Mesenchymal stem cell (in vitro differentiated cells and primary cell): ENCODE results near the gene LRTM1.
A peak's percentile ranks its signal among the peaks of the same experiment; 100 is the strongest.

ENCODE experiments used
- DNase-seq: peaks from one replicate; pipeline ENCODE4 v3.0.0-alpha.2; 2013
- H2AFZ ChIP-seq: one replicate; pipeline ENCODE4 v1.6.1; 2013; ENCODE audit warnings: low read depth, mild to moderate bottlenecking, control low read depth, inconsistent platforms, low read length, moderate library complexity
- H2AK5ac ChIP-seq: 2 replicates; pipeline ENCODE4 v1.6.1; 2013; ENCODE audit warnings: low read length, moderate library complexity, mild to moderate bottlenecking, inconsistent platforms; ENCODE audit not compliant: severe bottlenecking
- H2BK120ac ChIP-seq: one replicate; pipeline ENCODE4 v1.6.1; 2013; ENCODE audit warnings: low read depth, mild to moderate bottlenecking, inconsistent platforms, low read length, moderate library complexity
- H2BK12ac ChIP-seq, 2 experiments: one replicate each; pipeline ENCODE4 v1.6.1; 2013; ENCODE audit warnings: inconsistent platforms in 2 of 2, low read length in 2 of 2, mild to moderate bottlenecking in 2 of 2, moderate library complexity in 2 of 2, control low read depth in 1 of 2
- H2BK15ac ChIP-seq: one replicate; pipeline ENCODE4 v1.6.1; 2013; ENCODE audit warnings: mild to moderate bottlenecking, low read depth, inconsistent platforms; ENCODE audit not compliant: poor library complexity, severe bottlenecking
- H2BK5ac ChIP-seq: 2 replicates; pipeline ENCODE4 v1.6.1; 2013; ENCODE audit warnings: low read depth, mild to moderate bottlenecking, low read length, control low read depth, inconsistent platforms; ENCODE audit not compliant: poor library complexity, severe bottlenecking
- H3K14ac ChIP-seq, 2 experiments: one replicate each; pipeline ENCODE4 v1.6.1; 2013; ENCODE audit warnings: inconsistent platforms in 2 of 2, low read length in 2 of 2, control low read depth in 1 of 2, mild to moderate bottlenecking in 1 of 2, moderate library complexity in 1 of 2
- H3K18ac ChIP-seq, 2 experiments: one replicate each; pipeline ENCODE4 v1.6.1; 2013; ENCODE audit warnings: inconsistent platforms in 2 of 2, low read length in 2 of 2, control low read depth in 1 of 2, low read depth in 1 of 2, mild to moderate bottlenecking in 1 of 2
- H3K23ac ChIP-seq, 2 experiments: one replicate each; pipeline ENCODE4 v1.6.1; 2013; ENCODE audit warnings: inconsistent platforms in 2 of 2, low read length in 2 of 2, mild to moderate bottlenecking in 2 of 2, moderate library complexity in 2 of 2, control low read depth in 1 of 2
- H3K27ac ChIP-seq: 2 replicates; pipeline ENCODE4 v1.5.1; 2013; ENCODE audit warnings: mild to moderate bottlenecking, moderate library complexity, low read length, control low read depth, inconsistent platforms; ENCODE audit not compliant: poor library complexity, severe bottlenecking
- H3K27me3 ChIP-seq, 2 experiments: 2 replicates each; pipeline versions ENCODE4 v1.6.1 to v1.7.0; 2013; ENCODE audit warnings: low read length in 2 of 2, mild to moderate bottlenecking in 2 of 2, moderate library complexity in 2 of 2, control low read depth in 1 of 2, inconsistent platforms in 1 of 2; ENCODE audit not compliant: control insufficient read depth in 1 of 2, insufficient read depth in 1 of 2
- H3K36me3 ChIP-seq, 2 experiments: 2 replicates each; pipeline versions ENCODE4 v1.6.1 to v1.7.0; 2013; ENCODE audit warnings: low read length in 2 of 2, control low read depth in 1 of 2, inconsistent platforms in 1 of 2, low read depth in 1 of 2, mild to moderate bottlenecking in 1 of 2; ENCODE audit not compliant: insufficient read depth in 2 of 2, control insufficient read depth in 1 of 2
- H3K4ac ChIP-seq, 2 experiments: one replicate each; pipeline ENCODE4 v1.6.1; 2013; ENCODE audit warnings: inconsistent platforms in 2 of 2, low read length in 2 of 2, mild to moderate bottlenecking in 2 of 2, moderate library complexity in 2 of 2, control low read depth in 1 of 2, low read depth in 1 of 2
- H3K4me1 ChIP-seq: 2 replicates; pipeline ENCODE4 v1.6.1; 2013; ENCODE audit warnings: low read depth, low read length, control low read depth; ENCODE audit not compliant: control insufficient read depth, insufficient read depth
- H3K4me2 ChIP-seq: 2 replicates; pipeline ENCODE4 v1.6.1; 2013; ENCODE audit warnings: low read length, mild to moderate bottlenecking, inconsistent platforms; ENCODE audit not compliant: poor library complexity, severe bottlenecking
- H3K4me3 ChIP-seq, 2 experiments: 2 replicates each; pipeline versions ENCODE4 v1.5.1 to v1.7.0; 2013; ENCODE audit warnings: low read length in 2 of 2, mild to moderate bottlenecking in 2 of 2, control low read depth in 1 of 2, low read depth in 1 of 2; ENCODE audit not compliant: insufficient read depth in 1 of 2
- H3K79me1 ChIP-seq: replicated peaks from 2 replicates; pipeline ENCODE4 v1.6.1; 2013; ENCODE audit warnings: mild to moderate bottlenecking, control low read depth, low read length, inconsistent platforms; ENCODE audit not compliant: poor library complexity, severe bottlenecking
- H3K9ac ChIP-seq: 2 replicates; pipeline ENCODE4 v1.7.0; 2013; ENCODE audit warnings: mild to moderate bottlenecking, low read length, moderate library complexity
- H3K9me3 ChIP-seq: 2 replicates; pipeline ENCODE4 v1.7.0; 2013; ENCODE audit warnings: mild to moderate bottlenecking, low read length; ENCODE audit not compliant: control insufficient read depth
- H4K8ac ChIP-seq: one replicate; pipeline ENCODE4 v1.6.1; 2013; ENCODE audit warnings: inconsistent platforms, mild to moderate bottlenecking, low read length, moderate library complexity
- H4K91ac ChIP-seq: one replicate; pipeline ENCODE4 v1.6.1; 2013; ENCODE audit warnings: mild to moderate bottlenecking, low read length, inconsistent platforms
- WGBS: methylation state at CpG from one replicate; pipeline ENCODE4 v1.1.7; 2013; ENCODE audit warnings: mixed read lengths; 5-methylcytosine and 5-hydroxymethylcytosine counted together

LRTM1 gene

GRCh38 chr3:54915976-54916375 is 11.9 kb downstream of the LRTM1 start:
- Histone ChIP-seq H4K91ac (no peak overlapping the region), H3K4ac (no peak overlapping the region), H2BK15ac (no peak overlapping the region), H3K36me3 (no peaks in the 10 kb centered on the region), H3K4me3 (no peak overlapping the region), H3K27me3 (no peaks in the 10 kb centered on the region), H3K9ac (no peak overlapping the region), H3K4me2 (no peak overlapping the region), H3K79me1 (no peaks in the 10 kb centered on the region), H3K23ac (no peak overlapping the region), H2BK12ac (peak overlapping the region in 1 of 2 experiments; percentile 32), H2BK5ac (no peak overlapping the region), H3K4me1 (peaks cover 2% of the 10 kb centered on the region), H3K9me3 (peaks cover 8% of the 10 kb centered on the region), H3K18ac (no peak overlapping the region), H4K8ac (no peak overlapping the region), H2BK120ac (no peak overlapping the region), H3K14ac (no peak overlapping the region), H2AK5ac (no peak overlapping the region), H2AFZ (no peak overlapping the region), H3K27ac (no peak overlapping the region)
- WGBS: 92% methylated on average over 8 of the region's 8 CpGs
- DNase-seq: no peak

- Histone ChIP-seq H3K79me1 (no peaks in the 10 kb centered on the region), H3K18ac (no peak overlapping the region), H3K4me1 (peaks cover 2% of the 10 kb centered on the region)
Measured at GRCh38 chr3:54915181-54915580, 12.7 kb downstream of the LRTM1 start.

GRCh38 chr3:54914180-54914579 is 13.7 kb downstream of the LRTM1 start:
- Histone ChIP-seq H2BK5ac (no peak overlapping the region), H3K23ac (no peak overlapping the region), H3K4me3 (no peak overlapping the region), H2AFZ (no peak overlapping the region), H2BK12ac (no peak overlapping the region), H3K4ac (no peak overlapping the region), H3K27ac (no peak overlapping the region), H2BK120ac (no peak overlapping the region), H3K79me1 (no peaks in the 10 kb centered on the region), H3K14ac (no peak overlapping the region), H4K91ac (no peak overlapping the region), H3K4me2 (no peak overlapping the region), H4K8ac (no peak overlapping the region), H3K36me3 (no peaks in the 10 kb centered on the region), H2BK15ac (no peak overlapping the region), H3K18ac (no peak overlapping the region), H3K27me3 (no peaks in the 10 kb centered on the region), H2AK5ac (no peak overlapping the region), H3K9me3 (peaks cover 8% of the 10 kb centered on the region), H3K4me1 (peaks cover 3% of the 10 kb centered on the region), H3K9ac (no peak overlapping the region)
- no CpG with 5 or more reads among the region's 2 CpGs for WGBS
- DNase-seq: no peak

More at GRCh38 chr3:54915181-54915580, 12.7 kb downstream of the LRTM1 start:
- Histone ChIP-seq H2BK15ac (no peak overlapping the region), H3K4me3 (no peak overlapping the region), H3K4ac (no peak overlapping the region), H3K23ac (no peak overlapping the region), H3K27me3 (no peaks in the 10 kb centered on the region), H2BK5ac (no peak overlapping the region), H3K4me2 (no peak overlapping the region), H3K36me3 (no peaks in the 10 kb centered on the region), H4K8ac (no peak overlapping the region), H3K9me3 (peaks cover 8% of the 10 kb centered on the region), H3K27ac (no peak overlapping the region), H3K9ac (no peak overlapping the region), H3K14ac (no peak overlapping the region), H2BK12ac (no peak overlapping the region), H4K91ac (no peak overlapping the region), H2BK120ac (no peak overlapping the region), H2AK5ac (no peak overlapping the region), H2AFZ (no peak overlapping the region)
- 94% methylated on average over 2 of the region's 4 CpGs for WGBS
- no peak for DNase-seq

GRCh38 chr3:54909191-54909590 is 18.7 kb downstream of the LRTM1 start:
- peaks cover 13% of the 10 kb centered on the region for H3K4me1 ChIP-seq
- H2BK5ac ChIP-seq: no peak overlapping the region
- 67% methylated on average over 2 of the region's 2 CpGs for WGBS
- no peaks in the 10 kb centered on the region for H3K36me3 ChIP-seq
- H3K27me3 ChIP-seq: no peaks in the 10 kb centered on the region
- no peak overlapping the region for H3K23ac ChIP-seq
- no peaks in the 10 kb centered on the region for H3K79me1 ChIP-seq
- no peak overlapping the region for H4K8ac ChIP-seq
- H3K4ac ChIP-seq: no peak overlapping the region
- H3K4me2 ChIP-seq: no peak overlapping the region
- no peak overlapping the region for H2AK5ac ChIP-seq
- H4K91ac ChIP-seq: no peak overlapping the region
- no peak overlapping the region for H3K4me3 ChIP-seq
- no peak overlapping the region for H2BK12ac ChIP-seq
- H3K9ac ChIP-seq: no peak overlapping the region
- H3K27ac ChIP-seq: peak overlapping the region; percentile 43
- DNase-seq: no peak
- peaks cover 8% of the 10 kb centered on the region for H3K9me3 ChIP-seq
- H2BK15ac ChIP-seq: no peak overlapping the region
- no peak overlapping the region for H2AFZ ChIP-seq
- no peak overlapping the region for H2BK120ac ChIP-seq
- H3K18ac ChIP-seq: no peak overlapping the region
- H3K14ac ChIP-seq: no peak overlapping the region
